Gastroesophageal sphincter (tissue), 4 donors: ENCODE data around the gene PSMD14. TPM values are rescaled to one million over a fixed set of nuclear protein-coding genes. Genes with fewer than 3 reads are reported as not detected.
A peak's percentile ranks its signal among the peaks of the same experiment; 100 is the strongest.

Experiments
- ATAC-seq: fragments of 150-250 bp; one replicate; pipeline ENCODE4 v1.9.1; 2016; ENCODE audit warnings: mild to moderate bottlenecking, moderate library complexity
- H3K27ac ChIP-seq, 4 donors: fragments of 200-600 bp; sonication (generic) in 3 of 4; 1 replicate in 3 of 4; 2 replicates in 1 of 4; pipeline ENCODE4 v1.5.1; 2016 to 2019
- H3K27me3 ChIP-seq: fragments of 200-600 bp; sonication (generic); one replicate; pipeline ENCODE4 v1.5.1; 2019
- H3K36me3 ChIP-seq, 2 donors: fragments of 200-600 bp; sonication (generic); one replicate each; pipeline ENCODE4 v1.5.1; 2019; ENCODE audit warnings: control low read depth in 1 of 2
- H3K4me1 ChIP-seq, 3 donors: fragments of 200-600 bp; sonication (generic); 1 replicate in 2 of 3; 2 replicates in 1 of 3; pipeline ENCODE4 v1.5.1; 2016 to 2019; ENCODE audit warnings: control low read depth in 2 of 3
- H3K4me3 ChIP-seq, 2 donors: fragments of 200-600 bp; sonication (generic); one replicate each; pipeline ENCODE4 v1.5.1; 2019; ENCODE audit warnings: mild to moderate bottlenecking in 1 of 2, moderate library complexity in 1 of 2
- H3K9me3 ChIP-seq, 3 donors: fragments of 200-600 bp; sonication (generic); one replicate each; pipeline ENCODE4 v1.5.1; 2017 to 2019; ENCODE audit warnings: control low read depth in 2 of 3
- EP300 ChIP-seq: sonication (generic); formaldehyde crosslinking; IDR thresholded peaks from one replicate; pipeline ENCODE4 v1.6.1; 2017; ENCODE audit warnings: antibody characterized with exemption, mild to moderate bottlenecking
- POLR2A ChIP-seq, 2 donors: fragments of 450-650 bp; IDR thresholded peaks; one replicate each; pipeline ENCODE4 v1.6.1; 2017; ENCODE audit warnings: antibody characterized with exemption in 2 of 2, mild to moderate bottlenecking in 2 of 2, moderate library complexity in 1 of 2
- POLR2AphosphoS5 ChIP-seq: sonication (generic); formaldehyde crosslinking; IDR thresholded peaks from one replicate; pipeline ENCODE4 v1.6.1; 2017; ENCODE audit warnings: antibody characterized with exemption
- WGBS, 2 donors: methylation state at CpG; one replicate each; pipeline ENCODE4 v1.1.5; 2018; ENCODE audit warnings: low coverage in 1 of 2; 5-methylcytosine and 5-hydroxymethylcytosine counted together
- total RNA-seq, 4 donors: library from RNA; depleted of rRNA; stranded (reverse); fragments of >200 nt; gene quantifications; one replicate each; pipeline ENCODE4 v1.1.0, GENCODE V29; 2016
- TF ChIP-seq, protein P1 (sequence below), 4 experiments: fragments of 200-600 bp in 2 of 4; fragments of 450-650 bp in 2 of 4; sonication (generic) in 1 of 4; IDR thresholded peaks; one replicate each; pipeline ENCODE4 v1.5.1; 2017 to 2019; ENCODE audit warnings: antibody characterized with exemption in 4 of 4, mild to moderate bottlenecking in 2 of 4, moderate library complexity in 2 of 4

PSMD14 gene
- total RNA-seq, 4 donors from 2014 or later = 32.3 to 46.1 (median 35.6) TPM

DNA sequence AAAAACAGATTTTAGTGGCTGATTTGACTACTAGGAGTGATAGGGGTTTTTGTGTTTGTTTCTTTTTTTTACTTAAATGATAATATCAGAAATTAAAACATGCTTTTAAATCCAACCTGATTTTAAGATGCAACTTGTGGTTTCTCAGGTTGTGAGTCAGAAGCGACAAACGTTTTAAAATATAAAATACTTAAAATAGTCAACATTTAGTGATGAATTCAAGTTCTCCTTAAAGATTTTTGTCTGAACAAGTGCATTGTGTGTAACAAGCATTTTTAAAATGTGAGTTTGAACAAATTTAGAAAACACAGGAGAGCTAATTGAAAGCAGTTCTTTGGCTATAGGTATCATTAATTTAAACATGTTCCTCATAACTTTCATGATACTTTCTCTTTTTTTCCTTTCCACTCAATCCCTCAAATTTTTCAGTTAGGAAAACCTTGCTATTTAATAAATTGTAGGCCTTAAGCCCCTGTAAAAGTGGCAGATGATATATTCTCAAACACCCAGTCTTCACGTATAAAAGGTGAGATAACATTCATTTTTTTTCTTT is 111.5 kb downstream of the PSMD14 start:
- peaks cover 0 to 60% (median 16%) of the 10 kb centered on the region in 3 donors for H3K4me1 ChIP-seq
- no peak overlapping the region for H3K4me3 ChIP-seq
- peaks cover 0 to 15% (median 0%) of the 10 kb centered on the region in 3 donors for H3K9me3 ChIP-seq
- H3K27me3 ChIP-seq = peaks cover 100% of the 10 kb centered on the region
- 75 to 76% methylated on average over 3 of the region's 3 CpGs for WGBS, 2 donors
- no peaks in the 10 kb centered on the region for H3K36me3 ChIP-seq
- no peak for ATAC-seq
- TF ChIP-seq, protein P1, sequence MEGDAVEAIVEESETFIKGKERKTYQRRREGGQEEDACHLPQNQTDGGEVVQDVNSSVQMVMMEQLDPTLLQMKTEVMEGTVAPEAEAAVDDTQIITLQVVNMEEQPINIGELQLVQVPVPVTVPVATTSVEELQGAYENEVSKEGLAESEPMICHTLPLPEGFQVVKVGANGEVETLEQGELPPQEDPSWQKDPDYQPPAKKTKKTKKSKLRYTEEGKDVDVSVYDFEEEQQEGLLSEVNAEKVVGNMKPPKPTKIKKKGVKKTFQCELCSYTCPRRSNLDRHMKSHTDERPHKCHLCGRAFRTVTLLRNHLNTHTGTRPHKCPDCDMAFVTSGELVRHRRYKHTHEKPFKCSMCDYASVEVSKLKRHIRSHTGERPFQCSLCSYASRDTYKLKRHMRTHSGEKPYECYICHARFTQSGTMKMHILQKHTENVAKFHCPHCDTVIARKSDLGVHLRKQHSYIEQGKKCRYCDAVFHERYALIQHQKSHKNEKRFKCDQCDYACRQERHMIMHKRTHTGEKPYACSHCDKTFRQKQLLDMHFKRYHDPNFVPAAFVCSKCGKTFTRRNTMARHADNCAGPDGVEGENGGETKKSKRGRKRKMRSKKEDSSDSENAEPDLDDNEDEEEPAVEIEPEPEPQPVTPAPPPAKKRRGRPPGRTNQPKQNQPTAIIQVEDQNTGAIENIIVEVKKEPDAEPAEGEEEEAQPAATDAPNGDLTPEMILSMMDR (IDR thresholded peaks at IDR 0.05) = no peak
- TF ChIP-seq POLR2AphosphoS5 = no peak
- no peak for TF ChIP-seq EP300
- TF ChIP-seq POLR2A (IDR thresholded peaks at IDR 0.05) = no peak
- H3K27ac ChIP-seq = no peak overlapping the region

DNA sequence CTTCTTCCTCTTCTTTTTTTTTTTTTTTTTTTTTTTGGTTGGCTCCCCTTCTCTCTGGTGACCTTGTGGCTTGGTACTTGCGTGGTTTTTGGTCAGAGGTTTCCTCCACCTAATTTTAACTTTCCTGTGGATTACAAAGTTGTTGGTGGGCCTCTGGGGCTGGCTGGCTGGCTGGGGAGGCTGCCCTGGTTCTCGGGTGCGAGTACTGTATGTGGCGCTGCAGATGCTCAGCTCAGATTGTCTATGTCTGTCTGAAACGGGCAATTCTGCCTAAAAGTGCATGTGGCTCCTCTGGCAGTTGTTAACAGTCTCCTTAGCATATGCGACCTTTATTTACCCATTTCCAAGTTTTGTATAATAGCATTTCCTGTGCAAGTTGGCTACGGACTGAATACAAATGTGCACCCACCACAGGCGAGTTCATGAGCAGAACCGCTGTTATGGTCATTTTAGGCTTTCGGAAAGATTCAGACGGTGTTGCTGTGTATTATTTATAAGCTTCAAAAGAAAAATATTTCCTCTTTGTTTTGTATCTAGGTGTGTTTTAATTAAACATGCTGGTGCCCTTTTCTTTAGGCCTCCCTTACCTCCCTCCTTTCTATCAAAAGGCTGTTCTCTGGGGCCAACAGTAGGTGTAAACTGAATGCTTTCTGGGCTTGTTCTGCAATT is 112.3 kb downstream of the PSMD14 start:
- ATAC-seq = no peak
- Histone ChIP-seq H3K4me1 (peaks cover 0 to 52% (median 16%) of the 10 kb centered on the region in 3 donors), H3K36me3 (no peaks in the 10 kb centered on the region), H3K4me3 (no peak overlapping the region), H3K27ac (no peak overlapping the region), H3K27me3 (peaks cover 100% of the 10 kb centered on the region), H3K9me3 (peaks cover 0 to 15% (median 0%) of the 10 kb centered on the region in 3 donors)
- TF ChIP-seq EP300 (no peak), POLR2AphosphoS5 (no peak), POLR2A (IDR thresholded peaks at IDR 0.05) (no peak)
- TF ChIP-seq, protein P1 (IDR thresholded peaks at IDR 0.05) = no peak
- 61 to 78% methylated on average over 6 of the region's 11 CpGs for whole genome bisulfite sequencing, 2 donors

DNA sequence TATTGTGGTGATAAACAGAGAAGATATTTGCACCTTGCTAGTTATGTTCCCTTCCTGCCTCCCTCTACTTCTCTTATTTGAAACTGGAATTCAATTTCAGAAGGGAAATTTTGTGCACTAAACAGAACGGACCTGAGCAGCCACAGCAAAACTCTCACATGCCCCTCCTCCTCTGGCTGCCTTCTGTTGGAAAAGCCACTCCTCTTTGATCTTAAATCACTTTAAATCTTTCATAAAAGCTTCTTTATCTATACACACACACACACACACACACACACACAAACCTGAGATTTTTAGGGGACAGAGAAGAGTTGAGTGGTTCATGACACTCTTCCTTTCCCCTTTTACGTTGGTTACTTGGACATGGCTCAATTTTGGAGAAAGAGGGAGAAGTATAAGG is 113.5 kb downstream of the PSMD14 start:
- no peak overlapping the region for H3K27ac ChIP-seq
- WGBS, 2 donors = 25 to 57% methylated on average over 1 to 2 of the region's 2 CpGs
- peaks cover 100% of the 10 kb centered on the region for H3K27me3 ChIP-seq
- ATAC-seq = no peak
- peaks cover 0 to 44% (median 10%) of the 10 kb centered on the region in 3 donors for H3K4me1 ChIP-seq
- no peak overlapping the region for H3K4me3 ChIP-seq
- H3K36me3 ChIP-seq = no peaks in the 10 kb centered on the region
- H3K9me3 ChIP-seq = peaks cover 0 to 15% (median 0%) of the 10 kb centered on the region in 3 donors
- TF ChIP-seq POLR2AphosphoS5 = no peak
- TF ChIP-seq, protein P1 (IDR thresholded peaks at IDR 0.05) = no peak
- TF ChIP-seq POLR2A (IDR thresholded peaks at IDR 0.05) = no peak
- TF ChIP-seq EP300 = no peak

DNA sequence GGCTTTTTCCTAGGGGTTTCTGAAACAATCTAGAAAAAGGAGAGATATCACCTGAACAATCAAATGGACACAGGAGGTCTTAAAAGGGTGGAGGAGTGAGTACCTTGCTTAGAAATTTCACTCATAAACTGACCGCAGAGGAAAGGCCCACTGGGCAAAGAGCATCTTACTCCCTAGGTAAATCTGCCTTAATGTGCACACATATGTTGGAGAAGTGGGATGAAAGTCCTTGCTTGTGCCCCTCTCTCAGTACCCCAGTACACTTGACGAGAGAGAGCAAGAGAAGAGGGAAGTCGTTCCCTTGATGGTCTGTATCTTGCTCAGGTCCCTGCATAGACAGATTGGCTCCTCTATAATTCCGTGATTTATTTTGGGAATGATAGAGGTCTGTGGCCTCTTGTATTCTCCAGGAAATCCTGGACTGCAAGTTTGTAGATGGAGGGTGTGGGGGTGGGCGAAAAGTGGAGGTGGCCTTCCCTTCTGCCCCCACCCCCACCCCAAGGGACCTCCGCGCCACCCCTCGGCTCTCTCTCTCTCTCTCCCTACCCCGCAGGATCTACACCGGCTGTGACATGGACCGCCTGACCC is 114.7 kb downstream of the PSMD14 start:
- Histone ChIP-seq H3K36me3 (no peaks in the 10 kb centered on the region), H3K27me3 (peaks cover 100% of the 10 kb centered on the region), H3K4me1 (peaks cover 0 to 45% (median 10%) of the 10 kb centered on the region in 3 donors), H3K9me3 (peaks cover 0 to 15% (median 0%) of the 10 kb centered on the region in 3 donors), H3K4me3 (peak overlapping the region in 1 of 2 donors; percentile 43), H3K27ac (no peak overlapping the region)
- no peak for ATAC-seq
- WGBS, 2 donors = 74 to 78% methylated on average over 1 to 4 of the region's 11 CpGs
- TF ChIP-seq POLR2A (IDR thresholded peaks at IDR 0.05) (no peak), POLR2AphosphoS5 (no peak), EP300 (no peak)
- TF ChIP-seq, protein P1 (IDR thresholded peaks at IDR 0.05) = no peak
